ENCODE data around the gene B9D2.

DNA sequence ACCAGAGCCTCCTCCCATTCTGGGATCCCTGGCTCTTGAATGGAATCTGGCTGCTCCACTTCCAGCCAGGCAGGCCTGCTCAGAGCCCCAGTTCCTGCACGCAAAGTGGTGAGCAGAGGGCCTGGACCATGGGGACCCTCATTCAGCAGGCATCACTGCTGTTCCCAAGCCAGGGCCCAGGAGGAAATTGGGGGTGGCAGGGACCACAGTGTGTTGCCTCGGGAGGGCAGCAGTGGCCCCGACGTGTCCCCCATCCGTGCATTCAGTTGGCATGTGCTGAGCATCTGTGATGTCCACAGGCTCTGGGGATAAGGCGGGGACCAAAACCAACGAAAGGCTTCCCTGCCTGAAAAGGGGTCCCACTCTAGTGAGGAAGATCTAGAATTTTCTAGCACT is 42.7 kb downstream of the B9D2 start:
- no peak for TF ChIP-seq POLR2A (IDR thresholded peaks at IDR 0.05; ENCODE audit: low read length)
- no peak for TF ChIP-seq GATA1 (IDR thresholded peaks at IDR 0.05; ENCODE audit: low read depth, low read length)
